HPDE6-E6E7 (cell line): Measurements from ENCODE around the gene RPP30.
"Not testable (repeated sequence)": the region's sequence is repeated elsewhere in the genome, so short reads cannot be mapped to it uniquely, and the experiment has no call there.

Source experiments
- DNase-seq: peaks from one replicate; pipeline ENCODE4 v3.0.0; 2011; ENCODE audit warnings: missing footprints; ENCODE audit errors: extremely low spot score

RPP30 gene

DNA sequence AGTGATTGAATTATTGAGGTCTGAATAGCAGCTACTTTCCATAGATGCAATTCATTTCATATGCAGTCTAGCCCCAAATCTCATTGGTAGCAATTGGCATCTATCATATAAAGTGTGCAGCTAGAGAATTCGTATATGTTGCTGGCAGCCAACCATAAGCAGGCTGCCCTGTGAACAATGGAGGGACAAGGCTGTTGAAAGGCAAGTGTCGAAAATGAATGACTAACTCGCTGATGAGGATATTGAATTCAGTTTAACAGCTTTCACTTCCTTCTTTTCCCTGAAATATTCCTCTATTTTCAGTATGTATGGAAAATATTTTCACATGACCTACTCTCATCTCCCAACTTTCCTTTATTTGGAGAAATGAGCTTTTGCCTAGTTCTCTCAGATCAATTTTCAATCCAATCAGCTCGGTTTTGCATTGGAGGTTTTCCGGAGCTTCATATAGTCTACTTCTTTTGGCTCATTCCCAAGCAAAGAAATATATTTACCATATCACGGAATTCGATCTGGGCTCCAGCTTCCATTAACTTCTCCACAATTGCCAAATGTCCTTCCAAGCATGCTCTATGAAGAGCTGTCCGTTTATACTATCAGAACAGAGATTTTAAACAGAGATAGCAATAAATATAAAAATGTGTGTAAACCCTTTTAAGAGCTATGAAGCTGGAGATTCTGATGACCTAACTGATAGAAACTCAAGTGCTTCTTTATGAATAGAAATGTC lies 45.6 kb downstream of the RPP30 start:
- DNase-seq: no peak

DNA sequence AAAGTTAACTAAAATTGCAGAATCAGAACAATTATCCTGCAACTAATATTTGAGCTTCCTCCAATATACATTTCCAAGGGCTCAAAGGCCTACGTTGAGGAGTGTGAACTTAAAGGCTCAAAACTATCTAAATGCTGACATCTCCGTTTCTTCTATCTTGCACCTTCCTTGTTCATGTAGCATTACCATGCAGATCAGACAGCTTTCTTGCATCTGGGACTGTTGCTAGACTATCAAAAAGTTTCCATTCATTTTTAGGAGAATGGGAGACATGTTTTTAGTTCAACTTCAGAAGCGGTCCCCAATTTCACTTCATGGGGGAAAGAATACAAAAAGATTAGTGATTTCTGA lies 46.2 kb downstream of the RPP30 start:
- no peak for DNase-seq

DNA sequence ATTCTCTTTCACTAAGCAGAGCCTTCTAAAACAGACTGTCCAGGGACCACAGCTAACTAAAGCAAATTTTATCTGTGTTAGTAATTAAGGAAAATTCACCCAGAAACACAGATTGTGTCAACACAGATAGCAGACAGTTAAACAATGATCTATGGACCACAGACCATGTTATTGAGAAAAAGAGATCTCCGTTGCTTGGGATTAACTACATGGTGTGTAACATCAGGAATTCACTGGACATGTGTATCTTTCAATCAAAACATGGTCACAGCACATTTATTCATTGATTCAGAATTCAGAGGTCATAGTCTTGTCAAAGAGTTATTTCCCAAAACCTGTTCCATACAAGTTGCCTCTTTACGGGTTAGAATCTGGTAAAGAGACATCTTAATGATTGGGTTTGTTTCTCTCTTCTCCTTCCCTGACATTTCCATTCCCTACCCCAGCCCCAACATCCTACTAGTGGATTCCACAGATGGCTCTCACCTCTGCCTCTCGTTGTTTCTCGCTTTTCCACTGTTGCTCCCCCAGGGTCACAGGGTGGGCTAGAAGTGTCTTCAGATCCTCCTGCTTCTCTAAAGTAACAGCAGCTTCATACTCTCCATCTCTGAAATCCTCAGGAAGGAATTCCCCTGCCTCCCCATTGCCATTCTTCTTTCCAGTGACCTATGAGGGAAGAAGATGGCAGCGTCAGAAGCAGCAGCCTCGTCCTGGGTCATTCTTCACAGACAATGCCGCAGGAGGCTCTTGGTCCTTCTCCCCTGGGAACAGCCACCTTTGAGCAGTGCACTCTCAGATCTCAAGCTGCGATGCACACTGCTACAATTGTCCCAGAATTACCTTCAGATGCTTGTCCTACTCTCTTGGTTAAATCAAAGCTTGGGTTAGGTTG lies 48.2 kb downstream of the RPP30 start:
- DNase-seq: no peak

DNA sequence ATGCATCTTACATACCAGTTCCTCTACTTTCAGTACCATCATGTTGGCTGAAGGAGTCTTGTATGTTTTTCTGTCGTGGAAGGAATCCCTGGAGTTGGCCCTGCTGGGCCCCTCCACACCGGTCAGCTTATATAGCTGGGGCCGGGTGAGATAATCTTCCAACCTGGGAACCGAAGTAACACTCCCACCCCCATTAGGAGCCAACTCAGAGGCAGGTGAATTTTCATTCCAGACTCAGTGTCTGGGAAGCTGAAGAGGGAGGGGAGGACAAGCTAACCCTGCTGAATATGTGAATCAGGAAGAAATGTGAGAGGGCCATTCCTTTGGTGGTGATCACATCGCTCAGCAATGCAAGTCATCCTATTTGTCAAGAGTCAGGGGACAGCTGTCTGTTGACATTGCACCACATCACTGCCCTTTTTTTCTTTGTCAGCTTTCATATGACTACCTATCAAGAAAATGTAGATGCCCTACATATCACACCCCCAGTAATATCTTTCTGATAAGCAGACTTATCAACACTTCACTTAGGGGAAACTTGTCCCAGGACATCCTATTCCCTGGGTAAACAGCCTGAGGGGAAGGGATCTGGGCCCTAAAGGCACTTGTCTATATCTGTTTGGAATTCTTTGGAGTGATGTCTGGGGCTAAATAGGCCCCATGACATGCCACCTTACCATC lies 49.4 kb downstream of the RPP30 start, which contains the start of gene ANKRD1:
Gene ANKRD1, minus strand, starts transcription at position 102 of the 681 bp plus-strand sequence. Its CDS starts 60 bp downstream, at position 42.
- DNase-seq: peak; percentile 63

GRCh38 chr10:90921906-90922305 lies 50.1 kb downstream of the RPP30 start:
- DNase-seq: no peak

DNA sequence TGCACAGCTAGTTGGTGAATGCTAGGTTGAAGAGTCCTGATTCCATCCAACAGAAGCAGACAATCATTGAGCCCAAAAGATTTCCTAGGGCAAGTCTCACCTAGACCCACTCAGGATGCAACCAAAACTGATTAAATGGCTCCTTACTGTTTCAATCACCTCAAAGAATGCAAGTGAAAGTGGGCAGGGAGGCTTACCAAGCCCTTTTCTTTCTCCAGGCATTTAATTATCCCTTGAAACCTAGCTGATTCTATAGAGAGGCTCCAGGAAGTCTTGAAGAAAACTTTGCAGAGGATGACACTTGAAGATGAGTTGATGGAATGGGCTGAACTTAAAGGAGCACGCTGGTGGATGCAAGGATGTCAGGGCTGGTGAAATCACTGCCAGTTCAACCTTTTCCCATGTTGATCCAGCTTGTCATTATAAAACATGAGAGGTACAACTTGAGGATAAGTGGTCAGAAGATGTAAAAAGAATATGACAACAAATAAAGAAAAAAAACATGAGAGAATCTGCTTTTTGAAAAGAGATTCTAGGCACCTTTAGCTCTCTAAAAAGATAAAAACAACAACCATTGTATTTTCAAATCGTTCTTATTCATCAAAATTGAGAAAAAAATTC lies 51.4 kb downstream of the RPP30 start:
- DNase-seq: no peak

DNA sequence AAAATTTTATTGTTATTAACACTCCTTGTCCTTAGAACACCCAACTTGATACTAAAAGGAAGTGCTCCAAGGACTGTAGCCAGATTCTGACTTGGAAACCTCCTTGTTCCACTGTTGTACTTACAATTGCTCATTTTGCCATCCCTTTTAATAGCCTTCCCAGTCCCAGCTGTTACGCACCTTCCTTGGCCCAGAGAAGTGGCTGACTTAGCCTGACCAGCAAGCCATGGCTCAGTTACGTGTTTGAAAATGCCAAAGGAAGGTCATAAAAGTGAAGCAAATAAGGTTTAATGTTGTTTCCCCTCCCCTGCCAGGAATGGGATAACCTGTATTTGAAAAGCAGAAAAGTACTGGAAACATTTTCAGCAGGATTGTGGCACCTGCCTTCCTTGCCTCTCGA lies 52.8 kb downstream of the RPP30 start:
- no peak for DNase-seq

DNA sequence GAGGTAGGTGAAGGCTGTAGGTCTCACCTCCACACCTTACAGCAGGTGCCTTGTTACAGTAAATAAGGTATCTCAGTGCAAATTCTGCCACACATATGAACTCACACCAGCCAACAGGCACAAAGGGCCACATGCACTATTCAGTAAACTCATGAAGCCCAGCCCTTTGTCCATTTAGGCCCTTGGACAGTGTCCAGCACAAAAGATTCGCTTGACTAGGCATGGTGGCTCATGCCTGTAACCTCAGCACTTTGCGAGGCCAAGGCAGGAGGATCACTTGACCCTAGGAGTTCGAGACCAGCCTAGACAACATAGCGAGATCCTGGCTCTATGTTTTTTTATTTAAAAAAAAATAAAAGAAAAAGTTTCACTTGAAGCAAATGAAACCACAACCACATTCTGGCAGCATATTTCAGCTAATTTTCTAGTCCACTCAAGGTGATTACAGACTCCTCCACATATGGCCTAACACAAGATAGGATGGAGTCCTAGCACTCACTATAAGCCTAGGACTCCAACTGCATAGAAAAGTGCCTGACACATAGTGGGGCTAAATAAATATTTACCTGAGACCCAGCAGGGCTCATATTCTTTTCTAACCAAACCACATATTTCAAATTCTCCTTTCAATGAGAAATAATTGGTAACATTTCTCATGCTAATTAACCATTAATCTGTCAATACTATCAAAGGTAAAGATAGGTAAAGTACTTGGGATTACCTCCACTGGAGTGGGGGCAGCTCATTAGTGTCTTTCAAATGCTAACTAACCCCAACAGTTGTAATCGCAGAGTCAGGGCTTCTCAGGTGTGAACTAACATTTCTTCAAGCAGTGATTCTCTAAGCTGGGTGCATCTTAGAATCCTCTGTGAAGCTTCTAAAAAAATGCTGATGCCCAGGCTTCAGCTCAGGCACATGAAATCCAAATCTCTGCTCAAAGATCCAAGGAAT lies 53.6 kb downstream of the RPP30 start:
- DNase-seq: no peak

DNA sequence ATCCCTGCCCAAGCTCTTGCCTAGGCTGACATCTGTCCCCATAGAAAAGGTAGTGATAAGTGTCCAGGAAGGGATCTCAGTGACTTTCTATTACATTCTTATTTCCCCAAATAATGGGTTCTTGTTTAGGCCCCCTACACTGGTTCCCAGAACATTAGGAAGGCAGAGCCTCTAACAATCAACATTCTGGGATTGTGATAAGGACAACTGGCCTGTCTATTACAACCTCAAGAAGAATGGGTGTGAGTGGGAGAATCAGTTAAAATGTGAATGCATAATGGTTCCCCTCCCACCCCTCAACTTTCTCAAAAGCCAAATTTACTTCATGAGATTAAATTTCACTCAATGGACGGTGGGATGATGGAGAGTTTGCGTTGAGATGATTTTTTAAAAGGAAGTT lies 55.5 kb downstream of the RPP30 start:
- DNase-seq: no peak

DNA sequence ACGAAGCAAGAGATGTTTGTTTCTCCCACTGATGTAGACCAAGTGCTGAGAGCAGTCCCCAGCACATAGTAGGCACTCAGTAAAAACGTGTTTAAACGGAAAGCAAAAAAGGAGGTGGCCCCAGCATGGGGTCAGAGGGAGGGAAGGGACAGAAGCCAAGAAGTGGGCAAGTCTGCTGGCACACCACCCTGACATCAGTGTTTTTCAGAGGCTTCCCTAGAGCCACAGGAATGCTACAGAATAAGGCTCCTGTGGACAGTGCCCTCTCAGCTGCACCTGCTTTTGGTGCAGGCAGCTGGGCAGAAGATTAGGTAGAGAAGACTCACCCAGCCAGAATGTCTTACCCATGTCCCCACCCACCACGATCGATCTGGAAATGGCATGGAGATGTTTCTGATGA lies 57.4 kb downstream of the RPP30 start:
- no peak for DNase-seq

- DNase-seq: no peak
Observed at GRCh38 chr10:90930070-90930837, 58.5 kb downstream of the RPP30 start.

DNA sequence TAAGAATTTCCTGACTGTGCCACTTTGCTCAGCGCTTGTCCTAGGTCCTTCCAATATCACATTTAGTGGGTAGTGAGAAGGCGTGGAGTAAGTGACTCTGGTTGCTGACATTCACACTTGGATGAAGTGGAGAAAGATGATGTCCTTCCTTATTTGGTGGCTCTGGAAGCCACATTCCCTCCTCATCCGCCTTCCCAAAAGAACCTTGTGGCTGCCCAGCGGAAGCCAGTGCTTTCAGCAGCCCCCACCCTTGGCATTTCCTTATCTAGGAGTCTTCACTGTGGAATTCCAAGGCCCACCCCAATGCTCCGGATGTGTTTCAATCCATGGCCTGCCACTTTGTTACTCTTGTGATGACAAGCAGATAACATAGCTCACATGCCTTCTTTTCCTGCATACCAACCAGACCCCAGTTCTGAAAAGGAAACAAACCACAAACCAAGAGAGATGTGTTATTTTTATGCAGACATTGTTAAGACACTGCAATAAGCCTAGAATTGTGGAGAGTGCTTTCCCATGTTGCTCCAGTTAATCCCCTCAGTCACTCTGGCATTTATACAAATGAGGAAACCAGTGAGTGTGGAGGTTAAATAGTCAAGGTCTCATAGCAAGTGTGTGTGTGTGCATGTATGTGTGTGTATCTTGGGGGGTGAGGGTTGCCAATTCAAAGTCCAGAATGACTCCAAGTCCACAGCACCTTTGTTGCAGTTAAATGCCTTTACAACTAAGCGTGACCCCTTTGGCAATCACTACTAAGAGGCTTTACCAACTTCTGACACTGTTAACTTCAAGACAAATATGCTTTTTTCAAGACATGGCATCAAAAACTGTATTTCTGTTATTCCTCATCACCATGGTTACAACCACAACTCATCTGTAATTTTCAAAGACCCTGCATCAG lies 59.4 kb downstream of the RPP30 start:
- no peak for DNase-seq

- DNase-seq: no peak
Observed at GRCh38 chr10:90935581-90936275, 64.0 kb downstream of the RPP30 start.

GRCh38 chr10:90936276-90936659 lies 64.5 kb downstream of the RPP30 start:
- DNase-seq: no peak

DNA sequence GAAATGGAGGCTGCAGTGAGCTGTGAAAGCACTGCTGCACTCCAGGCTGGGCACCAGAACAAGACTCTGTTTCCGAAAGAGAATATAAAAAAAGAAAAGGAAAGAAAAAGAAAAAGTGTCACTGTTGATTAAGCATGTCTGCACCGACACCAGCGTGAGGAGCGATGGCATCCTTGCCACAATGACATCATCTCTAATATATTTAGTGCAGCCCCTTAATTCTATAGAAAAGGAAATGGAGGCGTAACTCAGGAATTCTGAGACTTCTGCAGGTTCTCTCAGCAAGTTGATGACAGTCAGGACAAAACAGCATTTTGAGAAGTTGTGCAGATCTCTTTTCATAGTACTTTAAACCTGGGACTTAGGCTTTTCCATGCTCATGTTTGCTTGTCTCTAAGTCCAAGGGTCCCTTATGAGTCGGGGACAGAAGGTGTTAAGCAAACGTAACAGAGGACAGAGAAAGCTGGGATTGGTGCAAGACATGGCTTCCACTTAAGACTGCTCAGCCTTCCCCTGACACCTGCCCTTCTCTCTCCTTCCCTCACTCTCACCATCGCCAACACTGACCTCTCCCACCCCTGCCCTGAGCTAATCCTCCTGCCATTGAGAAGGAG lies 66.0 kb downstream of the RPP30 start:
- no peak for DNase-seq

- no peak for DNase-seq
Observed at GRCh38 chr10:90939116-90939515, 67.3 kb downstream of the RPP30 start.

GRCh38 chr10:90939648-90940047 lies 67.9 kb downstream of the RPP30 start:
- DNase-seq: no peak

DNA sequence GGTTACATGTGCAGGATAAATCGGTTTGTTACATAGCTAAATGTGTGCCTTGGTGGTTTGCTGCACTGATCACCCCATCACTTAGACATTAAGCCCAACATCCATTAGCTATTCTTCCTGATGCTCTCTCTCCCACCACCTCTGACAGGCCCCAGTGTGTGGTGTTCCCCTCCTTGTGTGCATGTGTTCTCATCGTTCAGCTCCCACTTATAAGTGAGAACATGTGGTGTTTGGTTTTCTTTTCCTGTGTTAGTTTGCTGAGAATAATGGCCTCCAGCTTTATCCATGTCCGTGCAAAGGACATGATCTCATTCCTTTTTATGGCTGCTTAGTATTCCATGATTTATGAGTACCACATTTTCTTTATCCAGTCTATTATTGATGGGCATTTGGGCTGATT lies 71.2 kb downstream of the RPP30 start:
- DNase-seq: not testable (repeated sequence)
